Measurements from ENCODE around the gene NSMF. TPM values are rescaled to one million over a fixed set of nuclear protein-coding genes. Genes with fewer than 3 reads are reported as not detected.

NSMF gene
- total RNA-seq, 1 donor from 2014 or later, result 131 TPM

DNA sequence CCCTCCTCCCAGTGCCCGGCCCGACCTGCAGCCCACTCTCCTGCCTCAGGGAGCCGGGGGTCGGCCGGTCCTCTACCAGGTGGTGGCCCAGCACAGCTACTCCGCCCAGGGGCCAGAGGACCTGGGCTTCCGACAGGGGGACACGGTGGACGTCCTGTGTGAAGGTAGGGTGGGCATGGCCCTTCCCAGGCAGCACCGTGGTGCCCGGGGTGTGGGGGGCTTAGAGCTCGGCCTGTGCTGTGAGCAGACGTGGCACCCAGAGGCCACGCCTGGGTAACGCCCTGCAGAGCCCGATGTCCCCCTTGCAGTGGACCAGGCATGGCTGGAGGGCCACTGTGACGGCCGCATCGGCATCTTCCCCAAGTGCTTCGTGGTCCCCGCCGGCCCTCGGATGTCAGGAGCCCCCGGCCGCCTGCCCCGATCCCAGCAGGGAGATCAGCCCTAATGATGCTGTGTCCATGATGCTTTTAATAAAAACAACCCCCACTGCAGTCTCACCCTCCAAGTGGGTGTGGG is 25.2 kb downstream of the NSMF start:
- Mint-ChIP-seq H3K27me3 (ENCODE audit: unreplicated experiment) (no peaks in the 10 kb centered on the region), H3K4me1 (ENCODE audit: low read depth, unreplicated experiment) (no peaks in the 10 kb centered on the region), H3K9me3 (ENCODE audit: unreplicated experiment) (no peaks in the 10 kb centered on the region), H3K4me3 (ENCODE audit: unreplicated experiment) (no peak overlapping the region), H3K36me3 (ENCODE audit: unreplicated experiment) (no peaks in the 10 kb centered on the region), H3K27ac (ENCODE audit: unreplicated experiment) (no peak overlapping the region)
- TF ChIP-seq, protein P1, sequence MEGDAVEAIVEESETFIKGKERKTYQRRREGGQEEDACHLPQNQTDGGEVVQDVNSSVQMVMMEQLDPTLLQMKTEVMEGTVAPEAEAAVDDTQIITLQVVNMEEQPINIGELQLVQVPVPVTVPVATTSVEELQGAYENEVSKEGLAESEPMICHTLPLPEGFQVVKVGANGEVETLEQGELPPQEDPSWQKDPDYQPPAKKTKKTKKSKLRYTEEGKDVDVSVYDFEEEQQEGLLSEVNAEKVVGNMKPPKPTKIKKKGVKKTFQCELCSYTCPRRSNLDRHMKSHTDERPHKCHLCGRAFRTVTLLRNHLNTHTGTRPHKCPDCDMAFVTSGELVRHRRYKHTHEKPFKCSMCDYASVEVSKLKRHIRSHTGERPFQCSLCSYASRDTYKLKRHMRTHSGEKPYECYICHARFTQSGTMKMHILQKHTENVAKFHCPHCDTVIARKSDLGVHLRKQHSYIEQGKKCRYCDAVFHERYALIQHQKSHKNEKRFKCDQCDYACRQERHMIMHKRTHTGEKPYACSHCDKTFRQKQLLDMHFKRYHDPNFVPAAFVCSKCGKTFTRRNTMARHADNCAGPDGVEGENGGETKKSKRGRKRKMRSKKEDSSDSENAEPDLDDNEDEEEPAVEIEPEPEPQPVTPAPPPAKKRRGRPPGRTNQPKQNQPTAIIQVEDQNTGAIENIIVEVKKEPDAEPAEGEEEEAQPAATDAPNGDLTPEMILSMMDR (IDR thresholded peaks at IDR 0.05; ENCODE audit: partially characterized antibody, unreplicated experiment), result no peak
- no peak for DNase-seq

- Mint-ChIP-seq H3K36me3 (ENCODE audit: unreplicated experiment) (no peaks in the 10 kb centered on the region), H3K27me3 (ENCODE audit: unreplicated experiment) (no peaks in the 10 kb centered on the region), H3K9me3 (ENCODE audit: unreplicated experiment) (no peaks in the 10 kb centered on the region), H3K4me1 (ENCODE audit: low read depth, unreplicated experiment) (no peaks in the 10 kb centered on the region), H3K27ac (ENCODE audit: unreplicated experiment) (no peak overlapping the region), H3K4me3 (ENCODE audit: unreplicated experiment) (no peak overlapping the region)
- no peak for DNase-seq
- TF ChIP-seq, protein P1 (IDR thresholded peaks at IDR 0.05; ENCODE audit: partially characterized antibody, unreplicated experiment), result no peak
Measured at GRCh38 chr9:137433349-137433915, 25.7 kb downstream of the NSMF start.

DNA sequence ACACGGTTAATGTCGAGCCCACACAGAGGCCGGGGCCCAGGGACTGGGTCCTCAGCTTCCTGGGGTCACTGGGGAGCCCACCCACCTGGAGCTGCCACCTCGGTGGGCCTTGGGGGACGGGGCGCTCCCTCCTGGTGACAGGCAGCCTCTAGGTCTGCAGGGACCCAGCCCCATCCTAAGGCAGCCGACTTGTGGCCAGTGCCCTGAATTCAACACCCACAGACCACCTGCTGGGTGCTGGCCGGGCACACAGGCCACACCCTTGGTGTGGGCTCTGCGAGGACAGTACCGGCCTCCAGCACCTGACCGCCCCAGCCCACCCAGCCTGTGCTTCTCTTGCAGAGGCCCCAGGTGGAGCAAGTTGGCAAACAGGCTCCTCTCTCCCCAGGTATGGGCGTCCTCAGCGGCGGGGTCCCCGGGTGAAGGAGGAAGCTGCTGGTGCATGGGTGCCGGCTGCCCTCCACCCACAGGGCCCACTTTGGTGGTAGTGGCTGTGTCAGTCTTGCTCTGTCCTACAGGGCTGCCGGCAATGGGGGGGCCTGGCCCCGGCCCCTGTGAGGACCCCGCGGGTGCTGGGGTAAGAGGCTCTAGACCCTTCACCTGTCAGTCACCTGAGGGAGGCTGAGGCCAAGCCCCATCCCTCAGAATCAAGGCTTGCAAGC is 26.3 kb downstream of the NSMF start:
- Mint-ChIP-seq H3K27me3 (ENCODE audit: unreplicated experiment) (no peaks in the 10 kb centered on the region), H3K9me3 (ENCODE audit: unreplicated experiment) (no peaks in the 10 kb centered on the region), H3K4me1 (ENCODE audit: low read depth, unreplicated experiment) (no peaks in the 10 kb centered on the region), H3K27ac (ENCODE audit: unreplicated experiment) (no peak overlapping the region), H3K36me3 (ENCODE audit: unreplicated experiment) (no peaks in the 10 kb centered on the region), H3K4me3 (ENCODE audit: unreplicated experiment) (no peak overlapping the region)
- TF ChIP-seq, protein P1 (IDR thresholded peaks at IDR 0.05; ENCODE audit: partially characterized antibody, unreplicated experiment), result no peak
- no peak for DNase-seq

- no peak overlapping the region for H3K27ac Mint-ChIP-seq (ENCODE audit: unreplicated experiment)
- peaks cover 3% of the 10 kb centered on the region for H3K27me3 Mint-ChIP-seq (ENCODE audit: unreplicated experiment)
- H3K4me3 Mint-ChIP-seq (ENCODE audit: unreplicated experiment), result no peak overlapping the region
- no peak for DNase-seq
- TF ChIP-seq, protein P1 (IDR thresholded peaks at IDR 0.05; ENCODE audit: partially characterized antibody, unreplicated experiment), result no peak
- no peaks in the 10 kb centered on the region for H3K9me3 Mint-ChIP-seq (ENCODE audit: unreplicated experiment)
- H3K4me1 Mint-ChIP-seq (ENCODE audit: low read depth, unreplicated experiment), result no peaks in the 10 kb centered on the region
- H3K36me3 Mint-ChIP-seq (ENCODE audit: unreplicated experiment), result no peaks in the 10 kb centered on the region
Measured at GRCh38 chr9:137431416-137431931, 27.7 kb downstream of the NSMF start.

All from glutamatergic neuron (in vitro differentiated cells).